Heart right ventricle (tissue), 16 donors: ENCODE measurements around the gene DPT. TPM values are rescaled to one million over a fixed set of nuclear protein-coding genes. Genes with fewer than 3 reads are reported as not detected.

ENCODE experiments used
- ATAC-seq, 8 donors: fragments of 200-7000 bp; cut with Tn5 transposase; one replicate each; pipeline ENCODE4 v1.9.1; 2020; ENCODE audit warnings: mild to moderate bottlenecking in 8 of 8, moderate library complexity in 8 of 8, moderate number of reproducible peaks in 1 of 8
- DNase-seq, 2 donors: peaks; one replicate each; pipeline ENCODE4 v3.0.0-alpha.2; 2020
- H3K27ac ChIP-seq, 10 donors: fragments of 200-600 bp; sonication (generic) in 2 of 10; one replicate each; pipeline versions ENCODE4 v1.5.0 to v1.8.0; 2020 to 2022; ENCODE audit warnings: mild to moderate bottlenecking in 3 of 10
- H3K27me3 ChIP-seq, 7 donors: fragments of 200-600 bp; one replicate each; pipeline ENCODE4 v1.8.0; 2021 to 2022; ENCODE audit warnings: mild to moderate bottlenecking in 2 of 7
- H3K36me3 ChIP-seq, 9 donors: fragments of 200-600 bp; sonication (generic) in 1 of 9; one replicate each; pipeline versions ENCODE4 v1.5.0 to v1.8.0; 2020 to 2022; ENCODE audit warnings: mild to moderate bottlenecking in 2 of 9
- H3K4me1 ChIP-seq, 9 donors: fragments of 200-600 bp; sonication (generic) in 1 of 9; one replicate each; pipeline versions ENCODE4 v1.5.0 to v1.8.0; 2020 to 2022; ENCODE audit warnings: mild to moderate bottlenecking in 4 of 9
- H3K4me3 ChIP-seq, 10 donors: fragments of 200-600 bp; sonication (generic) in 2 of 10; one replicate each; pipeline versions ENCODE4 v1.5.0 to v1.8.0; 2020 to 2022; ENCODE audit warnings: mild to moderate bottlenecking in 7 of 10, moderate library complexity in 2 of 10
- H3K9me3 ChIP-seq, 11 donors: fragments of 200-600 bp in 10 of 11; sonication (generic) in 2 of 11; one replicate each; pipeline versions ENCODE4 v1.5.0 to v1.8.0; 2013 to 2022; ENCODE audit warnings: mild to moderate bottlenecking in 2 of 11, control low read depth in 1 of 11, moderate library complexity in 1 of 11
- WGBS, 2 donors: extraction: QIAGEN DNeasy Blood & Tissue Kit; methylation state at CpG; one replicate each; pipeline ENCODE4 v1.1.7; 2013; ENCODE audit warnings: inconsistent platforms in 1 of 2; 5-methylcytosine and 5-hydroxymethylcytosine counted together
- intact Hi-C, 10 donors: fragments of 100-400 bp; cut with DNase I; formaldehyde crosslinking; loops; one replicate each; pipeline versions ENCODE4 v1.11.1 to v1.14.2; 2022
- polyA plus RNA-seq, 2 donors: library from polyadenylated mRNA; stranded (reverse); fragments of 200-250 nt; gene quantifications; one replicate each; pipeline ENCODE4 v1.2.3, GENCODE V29; 2013
- total RNA-seq, 10 donors: library from RNA; stranded (reverse); fragmentation: NEBNext Ultra II Directional in 3 of 10; extraction: Animal tissue kit (Norgen Biotek cat#: 25700) in 3 of 10; gene quantifications; one replicate each; pipeline versions ENCODE4 v1.2.1 to v1.2.4, GENCODE V29; 2021 to 2023
- TF ChIP-seq, protein P1 (sequence below), 9 donors: fragments of 200-600 bp; sonication (generic) in 2 of 9; IDR thresholded peaks; one replicate each; pipeline versions ENCODE4 v1.5.0 to v1.8.0; 2021 to 2022; ENCODE audit warnings: antibody characterized with exemption in 9 of 9, mild to moderate bottlenecking in 5 of 9, moderate library complexity in 1 of 9
- donor health status: Arrhythmogenic right ventricular cardiomyopathy.
- donor health status: ischemic (EF 13 %, LVEDD 7.1; RV severe dilation, severe dysfunction).
- donor health status: healthy with polysubstance abuse.
- donor health status: DM: no; HTN: yes; CAD: no.
- donor health status: DM: no; HTN: no; CAD: no.
- donor health status: ischemic (EF 25% LVEDD 6.9; RV normal size, moderate dysfunction).
- donor health status: ischemic (EF 25% LVEDD 5.7; RV mildly dilated, moderate dysfunction).
- donor health status: healthy.
- donor health status: DM: yes; HTN: yes; CAD: no.
- donor health status: Ischemic cardiomyopathy.
- donor health status: ischemic (EF 35%, LVEDD 5.7; RV mildly dilated, moderate dysfunction).
- donor health status: nonischemic (EF 11% LVEDD 7.7; RV severe dilation, severe dysfunction).
- donor health status: DM: yes; HTN: yes; CAD: no.
- donor health status: PGD.
- donor health status: ischemic (EF 29% LVEDD 5.4; RV normal size, mild dysfunction).
- donor health status: nonischemic (EF 23%, LVEDD 6.1; RV moderate dilation, normal function).

DPT gene
- total and polyA plus RNA-seq, 12 donors: 25.4 to 74.1 (median 39.3) TPM

DNA sequence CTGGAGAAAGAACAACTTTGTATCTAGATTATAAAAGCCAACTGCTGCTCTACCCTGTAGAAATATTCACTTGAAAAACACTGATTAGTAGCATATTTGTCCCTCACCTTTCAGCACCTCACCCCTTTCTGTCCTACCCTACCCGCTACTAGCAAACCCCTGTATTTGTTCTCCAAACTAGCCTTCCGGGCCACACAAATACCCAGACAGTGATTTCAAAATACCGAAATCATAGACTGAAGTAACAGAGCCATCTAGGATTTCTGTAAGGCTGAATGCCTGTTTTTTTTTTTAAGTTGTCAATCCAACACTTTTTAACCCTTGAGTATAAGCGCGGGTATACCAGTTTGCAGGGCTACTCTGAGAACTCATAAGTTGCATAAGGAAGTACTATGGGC is 398 bp upstream of the DPT start:
- WGBS, 2 donors: 84 to 87% methylated on average over 5 of the region's 5 CpGs
- peak overlapping the region in 5 of 10 donors; percentile 39 to 55 (median 50) for H3K4me3 ChIP-seq
- intact Hi-C loops: loop anchor here in 2 of 10 donors (5.0 to 10.0 kb wide), 3 partner anchors 38 to 375 kb away; partner anchors contain the start of gene ATP1B1 (in 1 of the 2)

DNA sequence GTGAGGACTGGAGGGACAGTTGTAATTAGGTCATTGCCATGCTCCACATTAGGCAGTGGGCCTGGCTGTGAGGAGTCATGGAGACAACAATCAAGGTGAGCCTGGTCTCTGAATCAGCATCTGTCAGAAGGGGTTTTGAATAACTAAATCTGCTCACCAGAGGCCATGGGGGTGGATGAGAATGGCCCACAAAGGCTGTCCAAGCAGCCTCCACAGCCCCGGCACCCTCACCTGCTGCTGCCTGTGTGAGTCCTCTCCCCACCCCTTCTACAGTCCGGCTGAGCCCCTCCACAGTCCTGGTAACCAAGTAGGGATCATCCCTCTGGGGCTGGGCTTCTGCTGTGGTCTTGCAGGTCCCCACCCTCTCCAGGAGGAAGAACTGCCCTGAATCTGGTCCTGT is 2.3 kb downstream of the DPT start:
- Histone ChIP-seq H3K4me3 (peak overlapping the region in 8 of 10 donors; percentile 1 to 55 (median 50)), H3K27ac (peak overlapping the region in 6 of 10 donors; percentile 38 to 73 (median 47))

More for the DNA sequence above, 398 bp upstream of the DPT start:
- H3K9me3 ChIP-seq: no peaks in the 10 kb centered on the region
- TF ChIP-seq, protein P1, sequence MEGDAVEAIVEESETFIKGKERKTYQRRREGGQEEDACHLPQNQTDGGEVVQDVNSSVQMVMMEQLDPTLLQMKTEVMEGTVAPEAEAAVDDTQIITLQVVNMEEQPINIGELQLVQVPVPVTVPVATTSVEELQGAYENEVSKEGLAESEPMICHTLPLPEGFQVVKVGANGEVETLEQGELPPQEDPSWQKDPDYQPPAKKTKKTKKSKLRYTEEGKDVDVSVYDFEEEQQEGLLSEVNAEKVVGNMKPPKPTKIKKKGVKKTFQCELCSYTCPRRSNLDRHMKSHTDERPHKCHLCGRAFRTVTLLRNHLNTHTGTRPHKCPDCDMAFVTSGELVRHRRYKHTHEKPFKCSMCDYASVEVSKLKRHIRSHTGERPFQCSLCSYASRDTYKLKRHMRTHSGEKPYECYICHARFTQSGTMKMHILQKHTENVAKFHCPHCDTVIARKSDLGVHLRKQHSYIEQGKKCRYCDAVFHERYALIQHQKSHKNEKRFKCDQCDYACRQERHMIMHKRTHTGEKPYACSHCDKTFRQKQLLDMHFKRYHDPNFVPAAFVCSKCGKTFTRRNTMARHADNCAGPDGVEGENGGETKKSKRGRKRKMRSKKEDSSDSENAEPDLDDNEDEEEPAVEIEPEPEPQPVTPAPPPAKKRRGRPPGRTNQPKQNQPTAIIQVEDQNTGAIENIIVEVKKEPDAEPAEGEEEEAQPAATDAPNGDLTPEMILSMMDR (IDR thresholded peaks at IDR 0.05): no peak
- H3K4me1 ChIP-seq: peaks cover 0 to 10% (median 1%) of the 10 kb centered on the region in 9 donors
- ATAC-seq (peak in 5 of 8 donors; percentile 8 to 35 (median 21)), DNase-seq (no peak)
- H3K27me3 ChIP-seq: no peaks in the 10 kb centered on the region
- no peaks in the 10 kb centered on the region for H3K36me3 ChIP-seq
- H3K27ac ChIP-seq: peak overlapping the region in 6 of 10 donors; percentile 10 to 73 (median 58)

DNA sequence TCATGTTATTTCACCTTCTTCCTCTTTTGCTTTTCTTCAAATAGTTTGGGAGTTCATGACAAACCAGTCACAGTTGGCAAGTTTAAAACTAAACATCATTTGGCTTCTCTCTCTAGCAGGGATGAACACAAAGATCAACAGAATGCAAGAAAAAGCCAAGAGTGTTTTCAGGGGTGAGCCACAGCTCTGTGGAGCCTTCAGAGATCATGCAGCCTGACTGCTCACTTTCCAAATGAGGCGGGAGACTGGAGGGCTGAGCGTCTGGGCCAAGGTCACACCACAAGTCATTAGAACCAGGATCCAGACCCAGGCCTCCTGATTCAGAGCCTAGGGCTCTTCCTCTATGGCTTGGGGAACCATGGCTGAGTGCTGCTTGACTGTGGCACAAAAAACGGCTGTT is 2.7 kb downstream of the DPT start:
- intact Hi-C loops: loop anchor here in 2 of 10 donors (5.0 to 10.0 kb wide), 3 partner anchors 41 to 379 kb away; partner anchors contain the start of gene ATP1B1 (in 1 of the 2)
- no peak for DNase-seq

More for the DNA sequence above, 2.3 kb downstream of the DPT start:
- H3K27me3 ChIP-seq: no peaks in the 10 kb centered on the region
- DNase-seq (no peak), ATAC-seq (peak in 1 of 8 donors; percentile 23)
- H3K9me3 ChIP-seq: no peaks in the 10 kb centered on the region
- intact Hi-C loops: loop anchor here in 2 of 10 donors (5.0 to 10.0 kb wide), 3 partner anchors 41 to 378 kb away; partner anchors contain the start of gene ATP1B1 (in 1 of the 2)
- H3K36me3 ChIP-seq: no peaks in the 10 kb centered on the region
- TF ChIP-seq, protein P1 (IDR thresholded peaks at IDR 0.05): no peak
- WGBS, 2 donors: 89 to 91% methylated on average over 2 of the region's 2 CpGs
- peaks cover 0 to 24% (median 4%) of the 10 kb centered on the region in 9 donors for H3K4me1 ChIP-seq

DNA sequence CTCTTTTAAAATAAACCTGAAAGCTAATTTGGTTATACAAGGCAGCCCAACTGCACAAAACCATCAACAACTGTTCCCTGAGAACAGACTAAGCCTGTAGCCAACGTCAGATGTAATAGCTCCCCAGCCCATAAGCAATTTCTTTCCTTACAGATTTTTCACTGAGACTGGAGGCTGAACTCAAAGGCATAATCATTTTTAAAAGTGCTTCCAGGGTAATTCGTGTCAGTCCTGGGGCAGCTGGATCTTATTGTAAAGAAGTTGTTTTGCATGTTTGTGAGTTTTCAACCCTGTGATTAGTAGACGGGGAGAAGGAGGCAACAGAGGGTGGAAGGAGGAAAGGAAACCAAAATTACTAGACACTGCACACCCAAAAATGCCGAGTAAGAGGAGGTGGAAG is 3.2 kb downstream of the DPT start:
- Histone ChIP-seq H3K9me3 (no peaks in the 10 kb centered on the region), H3K4me1 (peaks cover 0 to 30% (median 4%) of the 10 kb centered on the region in 9 donors), H3K27me3 (no peaks in the 10 kb centered on the region), H3K27ac (peak overlapping the region in 3 of 10 donors; percentile 39 to 73 (median 47)), H3K4me3 (peak overlapping the region in 5 of 10 donors; percentile 49 to 55 (median 52)), H3K36me3 (no peaks in the 10 kb centered on the region)
- TF ChIP-seq, protein P1 (IDR thresholded peaks at IDR 0.05): no peak
- DNase-seq (no peak), ATAC-seq (no peak)
- WGBS, 2 donors: 65 to 69% methylated on average over 4 of the region's 4 CpGs
- intact Hi-C loops: loop anchor here in 2 of 10 donors (5.0 to 10.0 kb wide), 3 partner anchors 41 to 379 kb away; partner anchors contain the start of gene ATP1B1 (in 1 of the 2)

More for the DNA sequence above, 2.7 kb downstream of the DPT start:
- H3K4me1 ChIP-seq: peaks cover 0 to 28% (median 4%) of the 10 kb centered on the region in 9 donors
- H3K27ac ChIP-seq: peak overlapping the region in 6 of 10 donors; percentile 38 to 73 (median 47)
- no peaks in the 10 kb centered on the region for H3K27me3 ChIP-seq
- WGBS, 2 donors: 71 to 84% methylated on average over 3 of the region's 3 CpGs
- peak in 4 of 8 donors; percentile 15 to 40 (median 32) for ATAC-seq
- TF ChIP-seq, protein P1 (IDR thresholded peaks at IDR 0.05): no peak
- H3K36me3 ChIP-seq: no peaks in the 10 kb centered on the region
- peak overlapping the region in 7 of 10 donors; percentile 36 to 55 (median 50) for H3K4me3 ChIP-seq
- H3K9me3 ChIP-seq: no peaks in the 10 kb centered on the region
